Loucy (cell line): Measurements from ENCODE around the gene TNFRSF13B.

Source experiments
- H2AFZ ChIP-seq: fragments of 200-600 bp; sonication (generic); 2 replicates; pipeline ENCODE4 v1.6.0; 2016; ENCODE audit warnings: antibody characterized with exemption, mild to moderate bottlenecking, low read length, moderate library complexity
- H3F3A ChIP-seq: fragments of 200-600 bp; 2 replicates; pipeline ENCODE4 v1.6.0; 2016; ENCODE audit warnings: antibody characterized with exemption, low read depth, mild to moderate bottlenecking
- H3K27me3 ChIP-seq: fragments of 200-600 bp; sonication (generic); 2 replicates; pipeline ENCODE4 v1.6.1; 2014; ENCODE audit warnings: low read length, mild to moderate bottlenecking; ENCODE audit not compliant: insufficient read depth, poor library complexity, severe bottlenecking
- H3K36me3 ChIP-seq: fragments of 200-600 bp; sonication (generic); 2 replicates; pipeline ENCODE4 v1.6.1; 2016; ENCODE audit warnings: low read length; ENCODE audit not compliant: insufficient read depth
- H3K4me1 ChIP-seq: fragments of 200-600 bp; sonication (generic); 2 replicates; pipeline ENCODE4 v1.5.1; 2014; ENCODE audit warnings: low read length, mild to moderate bottlenecking; ENCODE audit not compliant: insufficient read depth, poor library complexity, severe bottlenecking
- H3K4me2 ChIP-seq: fragments of 200-600 bp; sonication (generic); 2 replicates; pipeline ENCODE4 v1.6.0; 2014; ENCODE audit warnings: antibody characterized with exemption, low read length, low read depth, mild to moderate bottlenecking; ENCODE audit not compliant: poor library complexity, severe bottlenecking
- H3K4me3 ChIP-seq: fragments of 200-600 bp; sonication (generic); 2 replicates; pipeline ENCODE4 v1.5.1; 2014; ENCODE audit warnings: low read length, mild to moderate bottlenecking, mixed read lengths; ENCODE audit not compliant: poor library complexity, severe bottlenecking
- H3K79me2 ChIP-seq: fragments of 200-600 bp; sonication (generic); 2 replicates; pipeline ENCODE4 v1.6.1; 2014; ENCODE audit warnings: low read length; ENCODE audit not compliant: insufficient read depth
- H3K9ac ChIP-seq: fragments of 200-600 bp; sonication (generic); 2 replicates; pipeline ENCODE4 v1.6.0; 2014; ENCODE audit warnings: mild to moderate bottlenecking, low read depth, low read length, moderate library complexity; ENCODE audit not compliant: poor library complexity, severe bottlenecking
- H3K9me2 ChIP-seq: fragments of 200-600 bp; sonication (generic); replicated peaks from 2 replicates; pipeline ENCODE4 v1.6.1; 2016; ENCODE audit warnings: low read depth, low read length, mixed read lengths
- H3K9me3 ChIP-seq: fragments of 200-600 bp; sonication (generic); 2 replicates; pipeline ENCODE4 v1.6.1; 2014; ENCODE audit warnings: mild to moderate bottlenecking, antibody characterized with exemption, low read length, low read depth; ENCODE audit not compliant: insufficient read depth
- H4K20me1 ChIP-seq: fragments of 200-600 bp; sonication (generic); 2 replicates; pipeline ENCODE4 v1.6.0; 2014; ENCODE audit warnings: antibody characterized with exemption, low read length, mild to moderate bottlenecking; ENCODE audit not compliant: insufficient read depth, poor library complexity, severe bottlenecking
- CTCF ChIP-seq: fragments of 200-600 bp; sonication (generic); conservative IDR thresholded peaks from 2 replicates; pipeline ENCODE4 v1.5.1; 2014; ENCODE audit warnings: mild to moderate bottlenecking, antibody characterized with exemption, low read length
- EZH2phosphoT487 ChIP-seq: fragments of 200-600 bp; IDR thresholded peaks from 2 replicates; pipeline ENCODE4 v1.6.1; 2018; ENCODE audit warnings: antibody characterized with exemption, mild to moderate bottlenecking, moderate library complexity, borderline replicate concordance

TNFRSF13B gene

GRCh38 chr17:16986391-16986790 is 14.5 kb upstream of the TNFRSF13B start:
- Histone ChIP-seq H3F3A (no peaks in the 10 kb centered on the region), H3K36me3 (no peaks in the 10 kb centered on the region), H3K9me2 (no peaks in the 10 kb centered on the region), H3K27me3 (no peaks in the 10 kb centered on the region), H2AFZ (no peak overlapping the region), H3K4me2 (no peak overlapping the region), H3K4me3 (no peak overlapping the region), H3K9ac (no peak overlapping the region), H3K9me3 (no peaks in the 10 kb centered on the region), H3K4me1 (peaks cover 29% of the 10 kb centered on the region), H4K20me1 (no peaks in the 10 kb centered on the region), H3K79me2 (no peaks in the 10 kb centered on the region)
- TF ChIP-seq EZH2phosphoT487 = no peak
- TF ChIP-seq CTCF = no peak

- Histone ChIP-seq H3K4me2 (no peak overlapping the region), H3K36me3 (no peaks in the 10 kb centered on the region), H3K4me3 (no peak overlapping the region), H3F3A (no peaks in the 10 kb centered on the region), H2AFZ (no peak overlapping the region), H4K20me1 (no peaks in the 10 kb centered on the region), H3K9ac (no peak overlapping the region), H3K4me1 (no peaks in the 10 kb centered on the region), H3K27me3 (no peaks in the 10 kb centered on the region), H3K79me2 (no peaks in the 10 kb centered on the region), H3K9me2 (no peaks in the 10 kb centered on the region), H3K9me3 (no peaks in the 10 kb centered on the region)
- TF ChIP-seq CTCF (no peak), EZH2phosphoT487 (no peak)
These were observed 10.0 kb upstream of the TNFRSF13B start for GRCh38 chr17:16981928-16982327.

- H3K36me3 ChIP-seq = no peaks in the 10 kb centered on the region
- no peaks in the 10 kb centered on the region for H3K4me1 ChIP-seq
- no peaks in the 10 kb centered on the region for H3K79me2 ChIP-seq
- no peaks in the 10 kb centered on the region for H3K9me2 ChIP-seq
- TF ChIP-seq CTCF (no peak), EZH2phosphoT487 (no peak)
- H3K9ac ChIP-seq = no peak overlapping the region
- no peaks in the 10 kb centered on the region for H3F3A ChIP-seq
- H3K9me3 ChIP-seq = no peaks in the 10 kb centered on the region
- no peaks in the 10 kb centered on the region for H3K27me3 ChIP-seq
- H2AFZ ChIP-seq = no peak overlapping the region
- no peak overlapping the region for H3K4me2 ChIP-seq
- H4K20me1 ChIP-seq = no peaks in the 10 kb centered on the region
- H3K4me3 ChIP-seq = no peak overlapping the region
These were observed 9.2 kb upstream of the TNFRSF13B start for GRCh38 chr17:16980813-16981731.
